GM06990 (cell line): ENCODE measurements around the gene TGFBR3.
A peak's percentile ranks its signal among the peaks of the same experiment; 100 is the strongest.

Experiments used
- DNase-seq: peaks from one replicate; pipeline ENCODE4 v3.0.0-alpha.2; 2011; ENCODE audit not compliant: insufficient read length; ENCODE audit errors: extremely low read depth
- H3K27me3 ChIP-seq: replicated peaks from 2 replicates; pipeline ENCODE4 v1.6.0; 2011; ENCODE audit warnings: low read length; ENCODE audit not compliant: control insufficient read depth, insufficient read depth
- H3K36me3 ChIP-seq: 2 replicates; pipeline ENCODE4 v1.5.1; 2011; ENCODE audit warnings: low read length; ENCODE audit not compliant: control insufficient read depth, insufficient read depth
- H3K4me3 ChIP-seq: replicated peaks from 2 replicates; pipeline ENCODE4 v1.5.1; 2011; ENCODE audit warnings: low read depth, mild to moderate bottlenecking, control low read depth, low read length
- CTCF ChIP-seq: IDR thresholded peaks from 2 replicates; pipeline ENCODE4 v1.5.1; 2011; ENCODE audit warnings: low read length, control low read depth, mild to moderate bottlenecking, inconsistent platforms; ENCODE audit not compliant: insufficient read depth, poor library complexity, severe bottlenecking

Gene TGFBR3

GRCh38 chr1:91712981-91713841, 172.7 kb downstream of the TGFBR3 start:
- no peaks in the 10 kb centered on the region for H3K27me3 ChIP-seq
- TF ChIP-seq CTCF, result no peak
- peak; percentile 45 for DNase-seq
- H3K4me3 ChIP-seq, result 0 out of 2 replicates have a peak overlapping the region, but pooled peaks have one; percentile 8
- H3K36me3 ChIP-seq, result no peaks in the 10 kb centered on the region

DNA sequence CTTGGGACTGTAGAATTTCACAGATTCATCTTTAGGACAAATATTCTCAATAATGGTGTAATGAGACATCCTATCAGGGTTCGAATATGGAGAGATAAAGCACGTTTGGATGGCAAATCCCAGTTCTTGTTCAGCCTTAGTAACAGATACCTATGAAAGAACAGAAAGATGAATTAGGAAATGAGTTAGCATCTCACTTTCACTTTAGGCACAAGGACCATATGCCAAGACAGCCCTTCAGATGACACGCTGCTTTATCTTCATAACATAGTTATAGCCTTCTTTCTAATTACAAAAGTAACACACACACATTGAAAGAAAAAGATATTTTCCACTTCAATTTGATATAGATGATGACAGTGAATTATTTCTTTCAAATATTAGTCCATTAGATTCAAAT, 173.6 kb downstream of the TGFBR3 start:
- Histone ChIP-seq H3K36me3 (peaks cover 4% of the 10 kb centered on the region), H3K4me3 (no peak overlapping the region), H3K27me3 (no peaks in the 10 kb centered on the region)
- no peak for DNase-seq
- no peak for TF ChIP-seq CTCF

GRCh38 chr1:91711504-91712247, 174.3 kb downstream of the TGFBR3 start:
- no peak overlapping the region for H3K4me3 ChIP-seq
- peaks cover 6% of the 10 kb centered on the region for H3K36me3 ChIP-seq
- no peaks in the 10 kb centered on the region for H3K27me3 ChIP-seq
- no peak for DNase-seq
- TF ChIP-seq CTCF, result no peak

DNA sequence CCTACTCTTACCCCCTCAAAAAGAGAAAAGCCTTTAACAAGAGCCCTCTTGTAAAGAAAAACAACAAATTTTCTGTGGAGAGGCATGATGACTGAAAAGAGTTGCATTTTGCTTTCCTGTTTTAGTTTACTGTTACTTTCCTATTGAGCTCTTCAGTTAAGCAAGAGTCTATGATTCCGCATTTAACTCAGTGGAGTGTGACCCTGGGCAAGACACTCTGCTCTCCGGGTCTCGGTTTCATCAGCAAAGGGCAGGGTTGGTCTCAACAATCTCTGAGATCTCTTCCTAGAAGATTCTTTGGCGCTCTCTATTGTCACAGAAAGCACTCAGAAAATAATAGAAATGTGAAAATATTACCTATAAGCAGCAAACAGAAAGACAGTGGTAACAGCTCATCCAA, 175.7 kb downstream of the TGFBR3 start:
- TF ChIP-seq CTCF, result no peak
- H3K27me3 ChIP-seq, result no peaks in the 10 kb centered on the region
- H3K36me3 ChIP-seq, result peaks cover 6% of the 10 kb centered on the region
- no peak overlapping the region for H3K4me3 ChIP-seq
- no peak for DNase-seq

DNA sequence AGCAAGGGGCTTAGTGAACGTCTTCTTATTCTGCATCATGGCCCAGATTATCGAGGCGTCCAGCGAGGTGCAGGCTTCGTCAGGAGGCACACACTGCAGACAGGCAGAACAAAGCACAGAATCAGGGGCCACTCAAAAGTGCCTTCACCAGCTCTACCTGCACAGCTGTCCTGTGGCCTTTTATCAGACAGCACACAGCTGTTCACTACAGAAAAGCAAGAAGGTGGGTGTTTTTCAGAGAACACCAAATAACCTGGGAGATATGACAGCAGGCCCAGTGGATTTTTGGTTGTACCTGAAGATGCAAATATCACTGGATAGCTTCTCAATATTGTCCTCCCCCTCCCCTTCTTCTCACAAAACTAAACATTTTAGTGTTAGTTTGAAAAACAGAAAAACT, 177.3 kb downstream of the TGFBR3 start:
- peaks cover 6% of the 10 kb centered on the region for H3K36me3 ChIP-seq
- no peak for TF ChIP-seq CTCF
- no peaks in the 10 kb centered on the region for H3K27me3 ChIP-seq
- H3K4me3 ChIP-seq, result no peak overlapping the region
- DNase-seq, result no peak
